NCI-H460 (cell line): ENCODE data around the gene IRF5. TPM values are rescaled to one million over a fixed set of nuclear protein-coding genes. Genes with fewer than 3 reads are reported as not detected.

Experiments
- small RNA-seq, 2 experiments: library from RNA; depleted of rRNA; stranded (forward); fragments of <200 nt; gene quantifications; one replicate each; pipeline ENCODE3, GENCODE V24; 2014
- total RNA-seq: library from RNA; depleted of rRNA; stranded (reverse); fragments of >200 nt; shearing (Covaris generic); gene quantifications from 2 replicates; pipeline ENCODE4 v1.2.3, GENCODE V29; 2014; rRNA removed

The IRF5 gene
- total RNA-seq, 1 experiment from 2014 or later: 6.5 TPM

Small RNA genes lying within 50 kb of the gene (small RNA-seq; reads per million reads assigned to genes)
- 0 to 1.5 reads per million in 2 experiments for gene RN7SL306P

Other genes starting within 250 kb of the IRF5 start
- gene CALU, start 198.6 kb upstream of the IRF5 start, total RNA-seq: 172 and 189 TPM in 2 replicates
- gene OPN1SW, start 162.1 kb upstream of the IRF5 start, total RNA-seq: not detected in 2 replicates
- gene CCDC136, start 146.0 kb upstream of the IRF5 start, total RNA-seq: 0.61 and 0.87 TPM in 2 replicates
- gene FLNC, start 107.5 kb upstream of the IRF5 start, total RNA-seq: 0.57 and 0.69 TPM in 2 replicates
- 68.0 and 78.5 TPM in 2 replicates for gene ATP6V1F, start 75.1 kb upstream of the IRF5 start, total RNA-seq
- not detected in 2 replicates for gene KCP, start 27.2 kb upstream of the IRF5 start, total RNA-seq
- gene TNPO3, start 117.2 kb downstream of the IRF5 start, total RNA-seq: 55.6 and 60.4 TPM in 2 replicates
- 6.4 and 7.6 TPM in 2 replicates for gene TSPAN33, start 206.8 kb downstream of the IRF5 start, total RNA-seq